ENCODE results near the gene RAP1GAP2.

- TF ChIP-seq POLR2A (IDR thresholded peaks at IDR 0.05): no peak
- peak in 1 of 6 experiments; percentile 9 for TF ChIP-seq CTCF (IDR thresholded peaks at IDR 0.05)
- no peak for TF ChIP-seq EP300 (IDR thresholded peaks at IDR 0.05)
Observed at GRCh38 chr17:2796164-2797125, at the start of gene RAP1GAP2.
